NCI-H2107 (cell line): ENCODE data around the gene IQGAP2.

Experiments
- DNase-seq: peaks from one replicate; lab custom pipeline; 2025; lab: John Stamatoyannopoulos, UW

The IQGAP2 gene

DNA sequence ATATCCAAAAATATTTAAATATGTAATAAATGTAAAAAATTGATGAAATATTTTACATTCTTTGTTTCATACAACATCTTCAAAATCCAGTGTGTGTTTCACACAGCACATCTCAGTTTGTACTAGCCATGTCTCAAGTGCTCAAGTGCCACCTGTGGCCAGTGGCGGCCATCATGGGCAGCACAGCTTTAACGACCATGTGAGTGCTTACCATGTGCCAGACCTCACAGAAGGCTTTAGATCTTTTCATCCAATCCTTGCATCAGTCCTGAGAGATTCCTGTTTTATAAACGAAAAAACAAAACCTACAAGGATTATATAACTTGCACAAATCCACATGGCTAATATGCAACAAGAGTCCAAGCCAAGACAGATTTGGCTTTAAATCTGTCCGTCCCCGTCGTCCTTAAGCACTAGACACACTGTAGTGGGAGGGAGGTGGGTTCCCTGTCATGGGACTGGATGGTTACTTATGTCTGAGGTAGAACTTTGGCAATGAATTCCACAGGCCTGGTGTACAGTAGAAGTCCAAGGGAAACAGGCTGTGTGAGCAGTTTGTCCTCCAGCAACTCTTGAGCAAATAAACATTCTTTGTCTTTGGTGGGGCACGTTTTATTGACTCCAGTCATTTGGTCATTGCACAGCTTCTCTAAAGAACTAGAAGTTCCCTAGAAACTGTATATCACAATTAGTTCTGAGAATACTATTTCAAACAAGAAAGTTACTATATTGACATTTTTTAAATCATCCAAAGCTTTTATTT lies 287.8 kb downstream of the IQGAP2 start:
- DNase-seq: no peak

DNA sequence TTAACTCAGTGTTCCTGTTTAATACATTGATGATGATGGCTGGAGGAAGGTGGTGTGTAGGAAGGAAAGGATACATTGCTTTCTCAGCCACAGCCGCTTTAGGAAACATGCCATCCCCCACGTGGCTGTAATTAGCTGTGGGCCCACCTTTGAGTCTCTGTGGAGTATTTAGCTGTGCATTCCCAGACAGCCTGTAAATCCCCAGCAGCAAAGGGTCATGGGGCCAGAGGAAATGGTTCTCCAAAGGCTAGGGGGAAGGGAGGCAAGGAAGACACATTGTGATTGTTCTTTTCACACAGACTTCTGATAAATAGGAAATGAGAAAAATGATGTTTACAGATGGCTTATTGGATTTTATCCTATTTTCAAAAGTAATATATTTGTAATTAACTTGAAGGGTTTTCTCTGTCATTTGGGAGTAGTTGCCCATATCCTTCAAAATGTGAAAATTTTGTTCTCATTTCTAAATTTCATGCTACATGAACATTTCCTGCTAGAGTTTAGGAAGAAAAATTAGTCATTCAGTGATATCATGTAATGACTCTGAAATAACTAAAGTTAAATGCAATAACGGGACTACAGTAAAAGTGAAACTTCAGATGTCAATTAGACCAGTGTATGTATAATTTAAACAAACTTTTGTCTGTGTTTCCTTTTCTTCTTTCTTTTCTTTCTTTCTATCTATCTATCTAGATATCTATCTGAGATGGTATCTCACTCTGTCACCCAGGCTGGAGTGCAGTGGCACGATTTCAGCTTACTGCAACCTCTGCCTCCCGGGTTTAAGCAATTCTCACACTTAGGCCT lies 288.6 kb downstream of the IQGAP2 start:
- DNase-seq: no peak

DNA sequence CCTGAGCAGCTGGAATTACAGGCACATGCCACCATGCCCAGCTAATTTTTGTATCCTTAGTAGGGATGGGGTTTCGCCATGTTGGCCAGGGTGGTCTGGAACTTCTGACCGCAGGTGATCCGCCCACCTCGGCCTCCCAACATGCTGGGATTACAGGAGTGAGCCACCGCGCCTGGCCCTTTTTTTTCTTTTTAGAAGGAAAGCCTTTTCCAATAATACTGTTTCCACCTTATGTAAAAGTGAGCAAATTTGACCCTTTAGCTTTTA lies 289.1 kb downstream of the IQGAP2 start:
- no peak for DNase-seq

DNA sequence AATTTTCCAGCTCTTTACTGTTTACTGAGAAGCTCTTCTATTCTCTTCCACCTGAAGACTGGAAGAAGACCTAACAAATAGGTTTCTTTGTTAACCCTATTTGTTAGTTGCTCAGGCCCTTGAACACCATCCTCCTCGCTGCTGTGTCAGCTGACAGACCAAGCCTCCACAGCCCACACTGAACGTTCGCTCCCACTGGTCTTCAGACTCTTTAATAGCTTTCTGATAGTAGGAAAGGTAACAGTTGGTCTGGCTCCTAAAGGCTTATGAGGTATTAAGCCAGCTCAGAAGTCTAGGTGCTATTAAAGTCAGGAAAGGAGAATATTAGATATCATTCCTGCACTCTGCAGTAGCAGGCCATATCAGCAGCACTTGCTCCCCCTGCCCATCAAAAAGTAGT lies 289.6 kb downstream of the IQGAP2 start:
- no peak for DNase-seq

DNA sequence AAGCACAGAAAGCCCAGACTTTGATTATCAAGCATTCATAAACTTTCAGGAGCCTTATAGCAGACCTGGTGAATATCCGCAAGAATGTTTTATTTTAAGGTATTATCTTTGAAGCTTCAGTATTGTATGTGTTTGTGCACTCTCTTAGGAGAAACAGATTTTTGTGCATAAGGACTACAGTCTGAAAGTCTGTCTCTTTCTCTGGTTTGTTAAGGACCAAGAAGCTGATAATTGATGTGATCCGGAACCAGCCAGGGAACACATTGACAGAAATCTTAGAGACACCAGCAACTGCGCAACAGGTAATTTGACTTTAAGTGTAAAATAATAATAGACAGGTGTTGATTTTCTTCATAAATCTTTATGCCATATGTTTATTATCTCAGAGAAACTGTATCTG lies 290.1 kb downstream of the IQGAP2 start:
- no peak for DNase-seq

DNA sequence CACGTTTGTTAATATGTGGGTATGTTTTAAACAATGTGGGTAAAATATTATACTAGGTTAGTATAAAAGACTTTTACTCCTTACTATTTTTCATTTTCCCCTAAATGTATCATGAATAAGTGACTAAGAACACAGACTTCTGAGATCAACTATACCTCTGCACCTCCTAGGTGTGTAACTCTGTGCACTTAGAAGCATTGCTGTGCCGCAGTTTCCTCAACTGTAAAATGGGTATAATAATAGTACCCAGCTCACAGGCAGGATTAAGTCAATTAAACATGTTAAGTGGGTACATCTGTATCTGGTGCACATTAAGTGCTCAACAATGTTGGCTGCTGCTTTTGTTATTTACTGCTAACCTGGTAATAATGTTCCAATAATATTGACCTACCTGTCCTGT lies 291.2 kb downstream of the IQGAP2 start:
- DNase-seq: no peak

DNA sequence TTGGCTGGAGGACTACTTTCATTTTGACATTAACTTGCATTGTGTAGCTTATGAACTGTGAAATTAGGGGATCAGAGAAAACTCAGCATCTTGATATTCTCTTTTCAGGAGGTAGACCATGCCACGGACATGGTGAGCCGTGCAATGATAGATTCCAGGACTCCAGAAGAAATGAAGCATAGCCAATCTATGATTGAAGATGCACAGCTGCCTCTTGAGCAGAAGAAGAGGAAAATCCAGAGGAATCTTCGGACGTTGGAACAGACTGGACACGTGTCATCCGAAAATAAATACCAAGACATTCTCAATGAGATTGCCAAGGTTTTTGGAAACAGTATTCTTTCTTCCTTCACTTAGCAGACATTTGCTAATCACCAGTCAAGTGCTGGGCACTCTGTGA lies 292.3 kb downstream of the IQGAP2 start:
- no peak for DNase-seq

DNA sequence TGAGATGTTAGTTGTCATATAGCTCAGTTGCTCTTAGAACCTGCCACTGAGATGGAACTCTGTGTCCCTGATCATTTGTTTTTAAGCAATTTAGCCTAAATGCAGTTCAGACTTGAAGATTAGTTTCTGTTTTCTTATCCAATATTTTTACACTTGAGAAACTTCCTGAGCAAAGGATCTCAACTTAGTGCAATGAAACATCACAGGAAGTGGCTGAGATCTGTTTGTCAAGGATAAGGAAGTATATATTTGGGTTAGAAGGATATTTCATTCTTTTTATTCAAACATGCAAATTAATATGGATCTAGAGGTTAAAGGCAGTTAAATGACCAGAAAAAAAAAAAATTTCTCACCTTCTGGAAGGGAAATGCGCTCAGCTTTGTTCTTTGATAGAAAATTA lies 293.2 kb downstream of the IQGAP2 start:
- DNase-seq: no peak

DNA sequence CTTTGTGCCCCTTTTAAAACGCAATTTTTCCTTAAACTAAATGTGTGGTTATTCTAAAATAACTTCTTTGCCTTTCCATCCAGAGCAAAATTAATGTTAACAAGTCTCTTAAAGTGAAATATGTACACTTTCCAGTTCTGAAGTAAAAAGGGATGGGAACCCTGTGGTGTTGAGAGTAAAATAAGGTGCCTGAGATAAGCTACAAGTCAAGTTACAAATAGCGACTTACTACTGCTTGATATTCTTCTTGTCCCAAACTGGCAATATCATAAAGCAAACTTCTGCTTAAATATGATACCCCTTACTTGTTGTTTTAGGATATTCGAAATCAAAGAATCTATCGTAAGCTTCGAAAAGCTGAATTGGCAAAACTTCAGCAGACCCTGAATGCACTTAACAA lies 294.6 kb downstream of the IQGAP2 start:
- DNase-seq: no peak

DNA sequence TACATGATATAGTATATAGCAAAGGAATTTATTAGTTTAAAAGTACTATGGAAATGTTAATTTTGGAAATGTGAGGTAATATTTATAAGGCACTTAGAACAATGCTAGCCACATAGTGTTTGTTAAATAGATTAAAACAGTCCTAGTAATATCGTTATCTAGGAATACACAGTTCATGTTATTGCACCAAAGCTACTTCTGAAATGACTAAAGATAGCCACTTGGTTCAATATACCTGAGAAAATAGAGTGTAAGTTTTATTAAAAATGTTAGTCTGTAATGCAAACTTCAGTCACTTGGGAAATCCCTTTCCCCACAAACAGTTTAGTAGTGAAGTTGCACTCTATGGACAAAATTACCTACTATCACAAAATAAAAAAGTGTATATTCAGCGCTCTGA lies 297.5 kb downstream of the IQGAP2 start:
- no peak for DNase-seq

DNA sequence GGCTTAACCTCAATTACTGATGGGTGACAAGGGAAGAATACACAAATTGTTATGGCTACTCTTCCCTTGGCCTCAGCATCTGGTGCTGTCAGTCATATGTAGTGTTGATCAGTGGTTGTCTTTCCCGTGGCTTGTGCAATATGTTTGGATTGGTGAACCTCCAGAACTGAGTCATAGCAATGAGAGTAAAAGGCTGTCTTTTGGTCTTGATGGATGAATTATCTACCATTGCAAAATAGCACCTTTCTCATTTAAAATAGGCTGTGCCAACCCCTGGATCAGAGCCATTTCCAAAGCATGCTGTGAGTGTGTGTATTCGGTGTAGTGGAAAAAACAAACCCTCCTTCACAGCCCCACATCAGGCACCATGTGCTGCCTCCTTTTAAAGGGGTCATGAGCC lies 298.2 kb downstream of the IQGAP2 start:
- DNase-seq: no peak

DNA sequence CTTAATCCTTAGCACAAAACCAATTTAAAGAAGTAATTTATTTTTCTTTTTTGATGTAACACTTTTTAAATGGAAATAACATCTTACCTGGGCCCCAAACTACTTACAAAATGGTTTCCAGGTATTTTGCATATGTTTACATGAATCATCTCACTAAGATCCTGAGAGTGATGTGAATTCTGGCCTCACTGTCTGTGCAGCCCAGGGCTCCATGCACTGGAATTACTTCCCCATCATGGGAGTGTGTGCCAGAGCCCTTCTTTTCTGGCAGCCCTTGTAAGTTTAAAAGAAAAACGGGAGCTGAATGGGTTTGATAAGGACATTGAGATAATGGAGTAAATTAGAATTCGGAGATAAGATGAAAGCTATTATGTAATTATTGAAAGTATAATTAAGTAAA lies 300.6 kb downstream of the IQGAP2 start:
- DNase-seq: no peak

DNA sequence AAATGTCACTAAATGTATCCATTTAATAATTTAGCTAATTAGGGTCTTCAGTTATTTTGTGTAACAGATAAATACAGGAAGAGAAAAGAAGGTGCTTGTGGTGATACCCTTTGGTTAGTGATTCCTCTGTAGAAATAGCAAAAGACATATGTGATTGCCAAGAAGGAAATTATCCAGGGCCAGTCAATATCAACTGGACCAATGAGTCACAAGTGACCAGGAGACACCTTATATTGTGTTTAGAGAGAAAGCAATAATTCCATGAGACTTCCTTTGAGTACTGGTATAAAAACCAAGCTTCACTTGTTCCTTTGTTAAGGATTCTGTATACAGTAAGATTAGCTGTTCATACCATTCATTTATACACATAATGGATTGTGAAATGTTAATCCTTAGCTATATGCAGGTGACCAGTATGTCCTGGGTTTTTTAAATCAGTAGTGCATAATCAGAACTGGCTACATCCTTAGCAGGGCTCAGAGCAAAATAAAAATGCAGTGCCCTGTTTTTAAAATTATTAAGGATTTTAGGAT lies 301.1 kb downstream of the IQGAP2 start:
- no peak for DNase-seq

DNA sequence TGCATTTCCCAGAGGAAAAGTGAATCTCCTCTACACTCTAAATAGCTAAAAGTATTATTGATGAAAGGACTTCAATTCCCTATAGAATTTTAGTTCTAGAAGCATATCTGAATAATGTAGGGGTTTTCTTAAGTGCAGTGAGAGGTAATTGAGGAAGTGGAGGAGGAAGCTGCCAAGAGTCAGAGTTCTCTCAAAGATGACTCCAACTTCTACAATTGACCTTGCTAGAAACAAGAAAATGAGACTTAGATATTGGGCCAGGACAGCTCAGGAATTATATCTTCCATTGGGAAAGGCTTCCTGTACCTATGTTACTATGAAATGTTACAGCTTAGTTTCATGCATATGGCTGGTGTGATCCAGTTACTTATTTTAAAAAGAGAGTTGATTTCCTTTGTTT lies 302.5 kb downstream of the IQGAP2 start:
- DNase-seq: no peak

DNA sequence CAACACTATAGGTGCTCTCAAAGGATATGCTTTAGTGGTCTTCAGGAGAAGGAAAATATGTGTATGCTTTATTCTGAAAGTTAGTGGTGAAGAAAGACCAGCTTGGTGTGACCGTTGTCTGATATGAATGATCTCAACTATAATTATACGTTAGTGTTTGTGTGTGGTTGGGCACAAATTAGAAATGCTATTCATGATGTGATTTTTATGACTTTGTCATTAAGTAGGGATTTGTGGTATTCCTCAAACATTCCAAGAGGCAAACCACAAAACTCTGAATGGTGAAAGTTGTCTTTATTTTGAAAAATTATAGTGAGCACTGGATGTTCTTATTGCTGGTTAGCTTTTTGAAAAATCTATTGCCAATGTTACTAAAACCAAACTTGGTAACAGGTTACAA lies 306.7 kb downstream of the IQGAP2 start:
- DNase-seq: no peak

DNA sequence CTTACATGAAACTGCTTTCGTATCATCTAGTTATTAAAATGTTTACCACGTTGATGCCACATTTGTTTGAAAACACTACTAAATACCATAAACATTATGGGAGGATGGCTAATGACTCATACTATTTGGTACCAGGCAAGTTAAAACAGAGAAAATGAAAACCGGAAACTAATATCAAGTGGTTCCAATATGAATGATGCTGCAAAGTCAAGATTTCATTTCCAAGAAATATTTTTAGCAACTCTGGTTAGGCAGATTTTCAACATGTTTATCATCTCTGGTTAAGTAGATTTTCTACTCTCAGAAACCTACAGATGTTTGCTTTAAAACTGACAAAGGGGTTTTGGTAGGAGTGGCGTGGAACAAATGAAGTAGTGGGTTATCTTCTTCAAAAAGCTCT lies 307.9 kb downstream of the IQGAP2 start:
- DNase-seq: no peak

DNA sequence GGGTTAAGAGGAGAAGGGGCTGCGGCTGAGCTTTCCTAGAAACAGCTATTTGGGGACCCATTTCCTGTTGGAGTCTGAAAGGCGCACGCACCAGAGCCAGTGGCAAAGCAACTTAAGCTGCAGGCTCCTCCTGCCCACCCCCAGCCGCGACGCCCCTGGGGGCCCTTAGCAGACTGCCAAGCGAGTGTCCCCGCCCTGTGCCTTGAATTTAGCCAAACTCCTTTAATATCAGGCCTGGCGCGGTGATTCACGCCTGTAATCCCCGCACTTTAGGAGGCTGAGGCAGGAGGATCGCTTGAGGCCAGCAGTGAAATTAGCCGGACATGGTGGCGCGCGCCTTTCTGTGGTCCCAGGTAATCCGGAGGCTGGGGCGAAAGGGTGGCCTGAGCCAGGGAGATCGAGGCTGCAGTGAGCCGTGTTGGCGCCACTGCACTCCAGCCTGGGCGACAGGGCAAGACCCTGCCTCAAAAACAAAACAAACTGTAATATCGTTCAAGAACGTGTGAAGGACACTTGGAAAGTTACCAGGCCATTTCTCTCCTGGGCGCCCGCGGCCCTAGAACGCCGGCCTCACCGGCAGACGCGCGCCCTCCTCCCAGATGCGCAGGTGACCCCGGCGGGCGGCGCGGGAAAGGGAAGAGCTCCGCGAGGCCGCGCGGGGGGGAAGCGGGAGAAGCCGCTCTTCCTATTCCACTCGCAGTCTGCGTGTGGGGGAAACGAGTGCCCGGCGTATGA lies 311.8 kb downstream of the IQGAP2 start:
- no peak for DNase-seq

DNA sequence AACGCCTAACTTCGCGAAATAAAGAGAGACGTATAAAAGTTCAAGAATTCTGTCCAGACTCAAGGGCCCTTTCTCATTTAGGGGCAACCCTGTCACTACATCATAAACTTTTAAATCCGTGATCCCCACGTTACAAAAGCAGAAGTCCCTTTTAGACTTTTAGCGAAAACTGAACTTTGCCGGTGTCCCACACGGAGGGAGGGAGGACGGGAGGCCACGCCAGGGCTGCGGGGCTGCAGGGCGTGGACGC lies 312.3 kb downstream of the IQGAP2 start:
- DNase-seq: no peak

DNA sequence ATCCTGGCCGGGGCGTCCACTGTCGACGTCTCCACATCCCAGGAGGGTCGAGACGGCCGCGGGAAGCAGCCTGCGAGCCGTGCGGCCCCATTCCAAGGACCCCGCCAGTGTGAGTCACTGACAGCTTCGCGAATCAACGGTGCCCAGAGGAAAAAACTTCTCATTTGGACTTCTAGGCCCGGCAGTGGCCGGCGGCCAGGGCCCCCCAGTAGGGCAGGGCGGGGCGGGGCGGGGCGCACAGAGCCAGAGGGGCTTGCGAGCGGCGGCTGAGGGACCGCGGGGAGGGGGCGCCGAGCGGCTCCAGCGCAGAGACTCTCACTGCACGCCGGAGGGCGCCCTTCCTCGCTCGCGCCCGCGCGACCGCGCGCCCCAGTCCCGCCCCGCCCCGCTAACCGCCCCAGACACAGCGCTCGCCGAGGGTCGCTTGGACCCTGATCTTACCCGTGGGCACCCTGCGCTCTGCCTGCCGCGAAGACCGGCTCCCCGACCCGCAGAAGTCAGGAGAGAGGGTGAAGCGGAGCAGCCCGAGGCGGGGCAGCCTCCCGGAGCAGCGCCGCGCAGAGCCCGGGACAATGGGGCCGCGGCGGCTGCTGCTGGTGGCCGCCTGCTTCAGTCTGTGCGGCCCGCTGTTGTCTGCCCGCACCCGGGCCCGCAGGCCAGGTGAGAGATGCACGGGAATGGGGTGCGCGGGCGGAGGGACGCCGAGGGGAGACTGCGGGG lies 312.8 kb downstream of the IQGAP2 start, which contains the start of gene F2R:
Gene F2R (plus strand): TSS at position 391 of the 720 bp plus-strand sequence. CDS start 182 bp downstream, at position 573.
- DNase-seq: no peak

DNA sequence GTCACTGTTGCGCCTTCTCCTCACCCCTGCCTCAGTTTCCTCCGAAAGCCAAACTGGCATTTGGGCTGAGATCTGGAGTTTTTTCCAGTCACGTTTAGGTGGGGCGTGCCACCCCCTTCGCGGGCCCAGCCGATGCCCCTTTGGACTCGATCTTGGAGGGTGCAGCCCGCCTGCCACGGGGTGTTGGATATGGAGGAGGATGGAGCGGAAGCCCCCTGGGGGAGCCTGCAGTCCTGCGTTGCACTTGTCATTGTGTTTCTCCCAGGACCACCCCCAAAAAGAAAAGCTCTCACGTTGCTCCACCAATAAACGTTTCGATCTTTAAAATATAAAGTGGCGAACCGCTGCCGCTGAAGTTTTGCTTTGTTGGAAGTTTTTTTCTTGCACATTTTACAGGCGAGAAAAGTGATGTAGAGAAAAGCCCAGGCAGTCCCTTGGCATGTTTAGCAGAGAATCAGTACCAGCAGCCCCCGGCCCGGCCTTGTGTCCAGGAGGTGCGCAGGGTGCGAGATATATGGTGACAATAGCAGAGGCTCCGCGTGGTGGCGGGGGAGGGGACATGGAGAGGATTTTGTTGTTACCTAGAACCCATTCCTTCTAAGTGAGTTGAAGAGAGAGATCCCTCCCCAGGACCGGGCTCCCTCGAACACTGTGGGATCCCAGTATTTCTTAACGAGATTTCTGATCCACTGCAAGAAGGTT lies 313.5 kb downstream of the IQGAP2 start:
- no peak for DNase-seq

DNA sequence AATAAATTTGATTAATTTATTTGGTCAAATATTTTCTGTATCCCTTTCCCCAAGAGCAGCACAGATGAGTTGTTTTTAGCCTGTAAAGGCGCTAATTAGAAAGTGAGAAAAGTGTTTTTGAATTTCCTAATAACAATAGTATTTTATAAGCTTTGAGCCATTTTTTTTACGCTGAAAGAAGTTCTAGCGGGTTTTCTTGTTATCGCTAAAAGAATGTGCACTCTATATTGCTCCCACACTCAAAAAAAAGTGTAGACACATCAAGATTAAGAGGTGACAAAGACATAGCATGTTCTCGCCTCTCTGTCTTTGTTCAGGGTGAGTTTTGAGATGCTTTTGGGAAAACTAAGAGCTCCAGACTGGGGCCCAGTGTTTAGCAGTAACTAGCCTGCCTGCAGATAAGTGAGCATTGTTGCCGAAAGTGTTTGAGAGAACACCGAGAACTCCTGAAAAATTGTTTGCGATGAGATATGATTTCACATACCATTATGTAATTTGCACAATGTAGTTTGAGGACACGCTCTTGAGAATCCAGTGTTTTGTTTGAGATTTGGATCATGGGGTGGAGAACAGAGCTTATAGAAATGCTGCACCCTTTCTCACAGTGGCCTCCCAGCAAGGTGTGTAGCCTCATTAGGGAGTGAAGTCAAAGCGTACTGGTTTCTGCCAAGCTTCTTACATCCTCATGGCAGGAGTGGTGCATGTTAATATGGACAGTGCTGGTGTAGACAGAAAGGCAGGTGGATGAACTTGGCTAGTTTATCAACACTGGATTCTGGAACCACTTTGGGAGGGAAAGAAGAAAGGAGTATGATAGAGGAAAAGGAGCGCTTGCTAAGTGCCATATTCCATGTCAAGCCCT lies 314.4 kb downstream of the IQGAP2 start:
- DNase-seq: no peak
